Peyer's patch (tissue), 4 donors: ENCODE measurements around the gene ULK2.

Source experiments
- POLR2A ChIP-seq, 2 donors: fragments of 450-650 bp; IDR thresholded peaks; one replicate each; pipeline ENCODE4 v1.5.1; 2017; ENCODE audit warnings: antibody characterized with exemption in 2 of 2, mild to moderate bottlenecking in 2 of 2, moderate library complexity in 2 of 2
- TF ChIP-seq, protein P1 (sequence below), 6 experiments: fragments of 450-650 bp in 4 of 6; fragments of 200-600 bp in 2 of 6; sonication (generic) in 1 of 6; IDR thresholded peaks; one replicate each; pipeline ENCODE4 v1.5.1; 2017 to 2019; ENCODE audit warnings: antibody characterized with exemption in 6 of 6, mild to moderate bottlenecking in 3 of 6, moderate library complexity in 1 of 6

DNA sequence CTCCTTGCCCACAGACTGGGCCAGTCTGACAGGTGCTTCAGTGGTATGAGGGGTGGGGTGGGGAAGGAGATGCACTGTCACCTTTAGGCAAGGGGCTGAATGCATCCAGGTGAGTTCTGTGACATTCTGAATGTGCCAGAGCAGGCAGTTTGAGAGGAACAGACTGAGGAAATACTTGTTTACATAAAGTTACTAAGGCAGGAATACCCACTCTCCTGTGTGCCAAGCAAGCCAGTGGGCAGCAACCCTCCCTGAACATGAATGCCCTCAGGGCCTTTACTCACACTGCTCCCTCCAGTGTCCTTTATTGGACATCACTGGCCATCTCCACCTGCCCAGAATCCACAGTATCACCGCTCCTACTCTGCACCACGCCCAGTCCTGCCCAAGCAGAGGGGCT is 33.1 kb upstream of the ULK2 start:
- TF ChIP-seq, protein P1, sequence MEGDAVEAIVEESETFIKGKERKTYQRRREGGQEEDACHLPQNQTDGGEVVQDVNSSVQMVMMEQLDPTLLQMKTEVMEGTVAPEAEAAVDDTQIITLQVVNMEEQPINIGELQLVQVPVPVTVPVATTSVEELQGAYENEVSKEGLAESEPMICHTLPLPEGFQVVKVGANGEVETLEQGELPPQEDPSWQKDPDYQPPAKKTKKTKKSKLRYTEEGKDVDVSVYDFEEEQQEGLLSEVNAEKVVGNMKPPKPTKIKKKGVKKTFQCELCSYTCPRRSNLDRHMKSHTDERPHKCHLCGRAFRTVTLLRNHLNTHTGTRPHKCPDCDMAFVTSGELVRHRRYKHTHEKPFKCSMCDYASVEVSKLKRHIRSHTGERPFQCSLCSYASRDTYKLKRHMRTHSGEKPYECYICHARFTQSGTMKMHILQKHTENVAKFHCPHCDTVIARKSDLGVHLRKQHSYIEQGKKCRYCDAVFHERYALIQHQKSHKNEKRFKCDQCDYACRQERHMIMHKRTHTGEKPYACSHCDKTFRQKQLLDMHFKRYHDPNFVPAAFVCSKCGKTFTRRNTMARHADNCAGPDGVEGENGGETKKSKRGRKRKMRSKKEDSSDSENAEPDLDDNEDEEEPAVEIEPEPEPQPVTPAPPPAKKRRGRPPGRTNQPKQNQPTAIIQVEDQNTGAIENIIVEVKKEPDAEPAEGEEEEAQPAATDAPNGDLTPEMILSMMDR (IDR thresholded peaks at IDR 0.05) = no peak
- no peak for TF ChIP-seq POLR2A (IDR thresholded peaks at IDR 0.05)
